ENCODE results near the gene ZHX3.

The ZHX3 gene

DNA sequence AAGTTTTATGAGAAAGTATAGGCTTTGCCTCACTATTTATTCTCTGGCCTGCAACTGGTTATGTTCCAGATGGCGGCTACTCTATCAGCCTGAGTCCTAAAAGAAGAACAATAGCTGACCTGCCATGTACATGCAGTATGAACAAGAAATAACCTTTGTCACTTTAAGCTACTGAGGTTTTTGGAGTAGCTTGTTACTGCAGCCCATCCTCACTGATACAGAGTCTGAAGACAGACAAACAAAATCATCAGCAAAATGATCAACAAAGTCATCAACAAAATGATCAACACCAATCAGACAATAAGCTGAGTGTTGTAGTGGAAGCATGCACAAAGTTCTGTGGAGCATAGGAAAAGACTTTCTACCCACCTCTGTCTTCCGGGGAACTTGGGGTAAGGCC is 97.7 kb downstream of the ZHX3 start:
- no peaks in the 10 kb centered on the region for H4K20me1 ChIP-seq (ENCODE audit: control insufficient read depth, insufficient read depth, low read depth, low read length)
- H3K27ac ChIP-seq (ENCODE audit: low read depth, low read length) = no peak overlapping the region
- no peaks in the 10 kb centered on the region for H3K79me2 ChIP-seq (ENCODE audit: control insufficient read depth, low read length)
- no peak overlapping the region for H3K4me3 ChIP-seq (ENCODE audit: low read length)
- H3F3A ChIP-seq (ENCODE audit: control insufficient read depth, insufficient read depth) = no peaks in the 10 kb centered on the region
- no peaks in the 10 kb centered on the region for H3K9me3 ChIP-seq (ENCODE audit: control insufficient read depth, insufficient read depth, low read length)
- H3K4me2 ChIP-seq (ENCODE audit: low read length) = no peak overlapping the region
- no peaks in the 10 kb centered on the region for H3K9me2 ChIP-seq (replicated peaks; ENCODE audit: control insufficient read depth, low read length)
- H3K27me3 ChIP-seq (ENCODE audit: control insufficient read depth, low read length) = no peaks in the 10 kb centered on the region
- no peaks in the 10 kb centered on the region for H3K36me3 ChIP-seq (ENCODE audit: control insufficient read depth, low read length)
- H3K4me1 ChIP-seq (ENCODE audit: control insufficient read depth, low read length) = no peaks in the 10 kb centered on the region
- TF ChIP-seq EZH2phosphoT487 (IDR thresholded peaks at IDR 0.05; ENCODE audit: borderline replicate concordance, low read length) (no peak), CTCF (IDR thresholded peaks at IDR 0.05; ENCODE audit: low read depth, low read length, poor library complexity, severe bottlenecking) (no peak)

DNA sequence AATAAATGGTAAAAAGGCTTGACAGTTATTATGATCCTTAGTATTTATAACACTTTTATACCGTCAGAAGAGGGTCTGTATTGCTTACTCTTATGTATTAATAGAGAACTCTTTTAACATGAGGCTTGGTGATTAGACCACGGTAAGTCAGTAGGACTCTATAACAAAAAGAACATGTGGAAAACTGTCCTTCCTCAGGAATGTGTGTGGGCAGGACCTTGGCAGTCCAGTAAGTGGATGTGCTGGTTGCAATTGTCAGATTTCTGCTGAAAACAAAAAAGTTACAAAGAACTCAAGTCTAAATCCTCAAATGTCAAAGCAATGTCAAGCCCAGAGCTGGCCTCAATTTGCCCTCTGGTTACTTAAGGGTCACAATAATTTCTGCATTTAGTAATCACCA is 99.1 kb downstream of the ZHX3 start:
- Histone ChIP-seq H3K4me2 (ENCODE audit: low read length) (no peak overlapping the region), H4K20me1 (ENCODE audit: control insufficient read depth, insufficient read depth, low read depth, low read length) (no peaks in the 10 kb centered on the region), H3K4me1 (ENCODE audit: control insufficient read depth, low read length) (no peaks in the 10 kb centered on the region), H3K27me3 (ENCODE audit: control insufficient read depth, low read length) (no peaks in the 10 kb centered on the region), H3K27ac (ENCODE audit: low read depth, low read length) (no peak overlapping the region), H3K79me2 (ENCODE audit: control insufficient read depth, low read length) (no peaks in the 10 kb centered on the region), H3K4me3 (ENCODE audit: low read length) (no peak overlapping the region), H3K36me3 (ENCODE audit: control insufficient read depth, low read length) (no peaks in the 10 kb centered on the region), H3K9me3 (ENCODE audit: control insufficient read depth, insufficient read depth, low read length) (no peaks in the 10 kb centered on the region), H3F3A (ENCODE audit: control insufficient read depth, insufficient read depth) (no peaks in the 10 kb centered on the region), H3K9me2 (replicated peaks; ENCODE audit: control insufficient read depth, low read length) (no peaks in the 10 kb centered on the region)
- TF ChIP-seq CTCF (IDR thresholded peaks at IDR 0.05; ENCODE audit: low read depth, low read length, poor library complexity, severe bottlenecking) (no peak), EZH2phosphoT487 (IDR thresholded peaks at IDR 0.05; ENCODE audit: borderline replicate concordance, low read length) (no peak)

DNA sequence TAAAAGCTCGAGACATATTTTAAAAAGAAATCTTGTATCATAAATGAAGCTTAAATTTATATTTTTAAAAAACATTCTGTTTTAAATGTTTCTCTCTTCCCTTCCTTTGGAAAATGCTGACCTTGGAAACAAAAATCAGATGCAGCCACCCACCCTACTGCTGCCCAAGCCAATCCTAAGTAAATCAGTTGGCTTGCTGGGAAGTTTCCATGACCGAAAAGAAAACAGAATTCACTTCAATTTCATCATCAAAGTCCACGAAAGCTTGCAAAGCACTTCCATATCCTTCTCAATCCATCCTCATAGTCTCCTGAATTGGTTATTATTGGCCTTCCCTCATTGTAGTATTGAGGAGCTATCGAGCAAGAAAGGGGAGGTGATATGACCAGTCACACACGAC is 100.1 kb downstream of the ZHX3 start:
- Histone ChIP-seq H3K4me3 (ENCODE audit: low read length) (no peak overlapping the region), H3K4me2 (ENCODE audit: low read length) (no peak overlapping the region), H3K27me3 (ENCODE audit: control insufficient read depth, low read length) (no peaks in the 10 kb centered on the region), H3K9me2 (replicated peaks; ENCODE audit: control insufficient read depth, low read length) (no peaks in the 10 kb centered on the region), H3K36me3 (ENCODE audit: control insufficient read depth, low read length) (no peaks in the 10 kb centered on the region), H3F3A (ENCODE audit: control insufficient read depth, insufficient read depth) (no peaks in the 10 kb centered on the region), H3K27ac (ENCODE audit: low read depth, low read length) (no peak overlapping the region), H3K79me2 (ENCODE audit: control insufficient read depth, low read length) (no peaks in the 10 kb centered on the region), H3K4me1 (ENCODE audit: control insufficient read depth, low read length) (no peaks in the 10 kb centered on the region), H3K9me3 (ENCODE audit: control insufficient read depth, insufficient read depth, low read length) (no peaks in the 10 kb centered on the region), H4K20me1 (ENCODE audit: control insufficient read depth, insufficient read depth, low read depth, low read length) (no peaks in the 10 kb centered on the region)
- no peak for TF ChIP-seq CTCF (IDR thresholded peaks at IDR 0.05; ENCODE audit: low read depth, low read length, poor library complexity, severe bottlenecking)
- no peak for TF ChIP-seq EZH2phosphoT487 (IDR thresholded peaks at IDR 0.05; ENCODE audit: borderline replicate concordance, low read length)

DNA sequence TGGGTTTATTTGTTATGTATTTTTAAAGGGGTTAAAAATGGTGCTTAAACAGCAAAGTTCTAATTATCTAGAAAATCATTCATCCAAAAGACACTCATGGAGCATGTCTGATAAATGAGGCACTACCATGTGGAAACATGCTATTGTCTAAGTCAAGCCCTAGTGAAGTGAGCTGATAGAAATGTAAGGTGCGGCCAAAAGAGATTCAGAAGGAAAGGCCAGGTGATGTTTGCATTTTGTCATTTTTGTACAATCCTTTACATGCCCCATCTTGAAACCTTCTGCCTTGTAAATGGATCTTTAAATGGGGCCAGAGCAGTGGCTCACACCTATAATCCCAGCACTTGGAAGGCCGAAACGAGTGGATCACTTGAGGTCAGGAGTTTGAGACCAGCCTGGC is 102.9 kb downstream of the ZHX3 start:
- Histone ChIP-seq H3K9me2 (replicated peaks; ENCODE audit: control insufficient read depth, low read length) (no peaks in the 10 kb centered on the region), H3K4me1 (ENCODE audit: control insufficient read depth, low read length) (no peaks in the 10 kb centered on the region), H3K27me3 (ENCODE audit: control insufficient read depth, low read length) (no peaks in the 10 kb centered on the region), H3K27ac (ENCODE audit: low read depth, low read length) (no peak overlapping the region), H3K79me2 (ENCODE audit: control insufficient read depth, low read length) (no peaks in the 10 kb centered on the region), H3K4me3 (ENCODE audit: low read length) (no peak overlapping the region), H4K20me1 (ENCODE audit: control insufficient read depth, insufficient read depth, low read depth, low read length) (no peaks in the 10 kb centered on the region), H3F3A (ENCODE audit: control insufficient read depth, insufficient read depth) (no peaks in the 10 kb centered on the region), H3K9me3 (ENCODE audit: control insufficient read depth, insufficient read depth, low read length) (no peaks in the 10 kb centered on the region), H3K36me3 (ENCODE audit: control insufficient read depth, low read length) (no peaks in the 10 kb centered on the region), H3K4me2 (ENCODE audit: low read length) (no peak overlapping the region)
- TF ChIP-seq CTCF (IDR thresholded peaks at IDR 0.05; ENCODE audit: low read depth, low read length, poor library complexity, severe bottlenecking) (no peak), EZH2phosphoT487 (IDR thresholded peaks at IDR 0.05; ENCODE audit: borderline replicate concordance, low read length) (no peak)

Measured in DOHH2 (cell line).